ENCODE measurements around the gene LYSMD4. TPM values are rescaled to one million over a fixed set of nuclear protein-coding genes. Genes with fewer than 3 reads are reported as not detected.

LYSMD4 gene
- total and polyA plus RNA-seq, 2 donors (not counting 1 experiment from before 2014, with no cell fraction given): 9.7 to 10.3 TPM

DNA sequence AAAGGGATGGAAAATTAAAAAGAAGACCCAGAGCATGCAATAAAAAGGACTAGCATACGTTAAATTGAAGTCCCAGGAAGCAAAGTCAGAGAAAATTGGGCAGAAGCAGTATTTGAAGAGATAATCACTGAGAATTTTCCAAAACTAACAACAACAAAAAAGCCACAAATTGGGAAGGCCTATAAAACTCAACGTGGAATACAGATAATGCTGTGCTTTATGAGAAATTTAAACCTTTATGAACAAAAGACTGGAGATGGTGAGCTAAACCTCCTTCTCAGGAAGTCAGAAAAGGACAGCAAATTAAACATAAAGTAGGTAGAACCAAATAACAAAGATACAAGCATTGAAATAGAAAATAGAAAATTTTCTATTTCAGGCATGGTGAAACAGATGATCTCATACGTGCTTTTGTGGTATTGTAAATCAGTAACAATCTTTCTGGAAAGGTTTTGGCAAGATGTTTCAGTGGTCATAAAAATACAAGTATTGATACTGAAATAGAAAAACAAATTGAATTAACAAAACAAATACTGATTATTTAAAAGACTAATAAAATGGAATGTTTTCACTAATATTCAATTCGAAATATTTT lies 55.6 kb downstream of the LYSMD4 start:
- TF ChIP-seq EZH2 (IDR thresholded peaks at IDR 0.05; ENCODE audit: borderline replicate concordance, insufficient read depth, low read depth, low read length, poor library complexity, severe bottlenecking): no peak
- TF ChIP-seq, protein P1, sequence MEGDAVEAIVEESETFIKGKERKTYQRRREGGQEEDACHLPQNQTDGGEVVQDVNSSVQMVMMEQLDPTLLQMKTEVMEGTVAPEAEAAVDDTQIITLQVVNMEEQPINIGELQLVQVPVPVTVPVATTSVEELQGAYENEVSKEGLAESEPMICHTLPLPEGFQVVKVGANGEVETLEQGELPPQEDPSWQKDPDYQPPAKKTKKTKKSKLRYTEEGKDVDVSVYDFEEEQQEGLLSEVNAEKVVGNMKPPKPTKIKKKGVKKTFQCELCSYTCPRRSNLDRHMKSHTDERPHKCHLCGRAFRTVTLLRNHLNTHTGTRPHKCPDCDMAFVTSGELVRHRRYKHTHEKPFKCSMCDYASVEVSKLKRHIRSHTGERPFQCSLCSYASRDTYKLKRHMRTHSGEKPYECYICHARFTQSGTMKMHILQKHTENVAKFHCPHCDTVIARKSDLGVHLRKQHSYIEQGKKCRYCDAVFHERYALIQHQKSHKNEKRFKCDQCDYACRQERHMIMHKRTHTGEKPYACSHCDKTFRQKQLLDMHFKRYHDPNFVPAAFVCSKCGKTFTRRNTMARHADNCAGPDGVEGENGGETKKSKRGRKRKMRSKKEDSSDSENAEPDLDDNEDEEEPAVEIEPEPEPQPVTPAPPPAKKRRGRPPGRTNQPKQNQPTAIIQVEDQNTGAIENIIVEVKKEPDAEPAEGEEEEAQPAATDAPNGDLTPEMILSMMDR (IDR thresholded peaks at IDR 0.05): no peak
- intact Hi-C loops (cut with micrococcal nuclease): no loop called here
- H3K4me2 ChIP-seq (replicated peaks; ENCODE audit: low read depth, low read length, poor library complexity, severe bottlenecking): no peak overlapping the region
- no CpG with 5 or more reads among the region's 4 CpGs for WGBS (ENCODE audit: insufficient coverage)
- ATAC-seq (ENCODE audit: low read depth) (no peak), DNase-seq (no peak)
- H3K9me3 ChIP-seq (ENCODE audit: control extremely low read depth in 1 of 3, control insufficient read depth in 2 of 3, insufficient read depth in 1 of 3, low read length in 2 of 3): peaks cover 0 to 2% (median 0%) of the 10 kb centered on the region in 3 donors
- H4K20me1 ChIP-seq (ENCODE audit: control insufficient read depth, insufficient read depth, low read length, poor library complexity, severe bottlenecking): no peaks in the 10 kb centered on the region
- ChIA-PET CTCF (interaction anchor here (0.8 kb wide), 1 partner anchor 26 kb away, joined by 3 read pairs; no protein-coding TSS in a partner anchor), POLR2A (no interaction called here)
- no peaks in the 10 kb centered on the region for H3K79me2 ChIP-seq (ENCODE audit: control insufficient read depth, insufficient read depth, low read length)
- H3K4me1 Mint-ChIP-seq: peaks cover 17% of the 10 kb centered on the region
- H3K27ac Mint-ChIP-seq: peak overlapping the region; percentile 57
- H2AFZ ChIP-seq (ENCODE audit: insufficient read depth, low read depth, low read length, poor library complexity, severe bottlenecking): no peak overlapping the region
- H3K27me3 ChIP-seq (replicated peaks in 1 of 4; ENCODE audit: control extremely low read depth in 1 of 4, control insufficient read depth in 3 of 4, insufficient read depth in 4 of 4, low read length in 3 of 4): no peaks in the 10 kb centered on the region
- H3K4me1 ChIP-seq (ENCODE audit: control insufficient read depth in 2 of 2, insufficient read depth in 2 of 2, low read length in 2 of 2): peaks cover 3 to 10% of the 10 kb centered on the region in 2 donors
- no peak overlapping the region for H3K4me3 ChIP-seq (ENCODE audit: control extremely low read depth in 1 of 5, extremely low read depth in 1 of 5, insufficient read depth in 1 of 5, low read depth in 2 of 5, low read length in 4 of 5)
- no peaks in the 10 kb centered on the region for H3K27me3 Mint-ChIP-seq
- H3K9ac ChIP-seq (ENCODE audit: low read length): no peak overlapping the region
- no peaks in the 10 kb centered on the region for H3K9me3 Mint-ChIP-seq (ENCODE audit: insufficient read depth)
- peaks cover 22 to 49% of the 10 kb centered on the region in 2 experiments for H3K36me3 ChIP-seq (replicated peaks in 1 of 2; ENCODE audit: control extremely low read depth in 1 of 2, control insufficient read depth in 1 of 2, extremely low read depth in 1 of 2, insufficient read depth in 2 of 2, low read length in 1 of 2)
- no peak overlapping the region for H3K4me3 Mint-ChIP-seq
- H3K27ac ChIP-seq (ENCODE audit: low read length in 2 of 2): peak overlapping the region in 1 of 2 donors; percentile 43

Small RNA genes lying within 50 kb of the gene (small RNA-seq; reads per million reads assigned to genes)
- not detected for gene RF00019 (ENCODE audit: insufficient read length, low read depth, low replicate concordance)

Other genes with a start within 250 kb of the LYSMD4 start
- 102 and 104 TPM in 2 replicates for gene MEF2A, start 167.5 kb downstream of the LYSMD4 start, total RNA-seq
- 44.0 and 59.0 TPM in 2 replicates for gene MEF2A, start 167.5 kb downstream of the LYSMD4 start, polyA plus RNA-seq